Breast epithelium (tissue), 4 donors: Measurements from ENCODE around the gene CADPS2. TPM values are rescaled to one million over a fixed set of nuclear protein-coding genes. Genes with fewer than 3 reads are reported as not detected.

Experiments
- DNase-seq, 2 donors: peaks; one replicate each; pipeline ENCODE4 v3.0.0-alpha.2; 2019; ENCODE audit warnings: low spot score in 2 of 2
- H3K27ac ChIP-seq, 2 donors: fragments of 200-600 bp; sonication (generic) in 1 of 2; one replicate each; pipeline ENCODE4 v1.5.1; 2016 to 2019; ENCODE audit warnings: mild to moderate bottlenecking in 1 of 2
- H3K27me3 ChIP-seq, 2 donors: fragments of 200-600 bp; sonication (generic) in 1 of 2; one replicate each; pipeline versions ENCODE4 v1.5.1 to v1.6.0; 2017 to 2019; ENCODE audit warnings: control low read depth in 1 of 2, mild to moderate bottlenecking in 1 of 2
- H3K36me3 ChIP-seq: fragments of 200-600 bp; one replicate; pipeline ENCODE4 v1.5.1; 2019
- H3K4me1 ChIP-seq, 2 donors: fragments of 200-600 bp; sonication (generic); one replicate each; pipeline ENCODE4 v1.5.1; 2016 to 2019; ENCODE audit warnings: control low read depth in 1 of 2
- H3K4me3 ChIP-seq, 3 donors: fragments of 200-600 bp; sonication (generic); 1 replicate in 2 of 3; 2 replicates in 1 of 3; pipeline ENCODE4 v1.5.1; 2016 to 2019; ENCODE audit warnings: mild to moderate bottlenecking in 3 of 3, moderate library complexity in 2 of 3
- H3K9me3 ChIP-seq, 2 donors: fragments of 200-600 bp; sonication (generic) in 1 of 2; one replicate each; pipeline ENCODE4 v1.5.1; 2016 to 2019; ENCODE audit warnings: control low read depth in 1 of 2
- POLR2A ChIP-seq: fragments of 450-650 bp; IDR thresholded peaks from one replicate; pipeline ENCODE4 v1.6.1; 2016; ENCODE audit warnings: antibody characterized with exemption, mild to moderate bottlenecking, moderate library complexity
- POLR2AphosphoS5 ChIP-seq, 3 donors: sonication (generic); formaldehyde crosslinking; IDR thresholded peaks; one replicate each; pipeline ENCODE4 v1.6.1; 2017; ENCODE audit warnings: antibody characterized with exemption in 3 of 3
- intact Hi-C: fragments of 100-400 bp; cut with DNase I; formaldehyde crosslinking; loops from one replicate; pipeline ENCODE4 v1.15.1; 2023; ENCODE audit warnings: low total_unique reads
- total RNA-seq, 3 donors: library from RNA; depleted of rRNA; stranded (reverse); fragments of >200 nt; gene quantifications; one replicate each; pipeline ENCODE4 v1.1.0, GENCODE V29; 2016
- TF ChIP-seq, protein P1 (sequence below), 3 donors: fragments of 450-650 bp; IDR thresholded peaks; one replicate each; pipeline ENCODE4 v1.5.1; 2016 to 2017; ENCODE audit warnings: antibody characterized with exemption in 3 of 3, mild to moderate bottlenecking in 3 of 3, moderate library complexity in 3 of 3

CADPS2 gene
- total RNA-seq, 3 donors from 2014 or later, result 12.3 to 67.5 (median 66.5) TPM

DNA sequence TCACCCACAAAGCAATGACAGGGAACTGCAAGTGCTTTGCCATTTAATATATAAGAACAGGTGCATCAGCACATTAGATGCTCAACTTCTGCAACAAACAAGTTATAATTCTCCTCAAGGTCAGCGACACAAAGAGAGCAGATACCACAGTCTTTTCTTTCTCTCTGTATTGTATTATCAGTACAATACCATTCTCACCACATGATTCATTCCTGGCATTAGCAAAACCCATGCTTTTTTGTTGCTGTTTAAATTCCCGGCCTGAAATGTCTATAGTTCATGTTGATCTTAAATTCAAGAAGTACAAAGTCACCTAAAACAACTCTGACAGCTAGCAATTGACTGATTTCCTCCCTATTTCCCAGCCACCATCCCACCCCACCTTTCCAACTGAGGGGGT lies 469.9 kb downstream of the CADPS2 start:
- H3K36me3 ChIP-seq, result no peaks in the 10 kb centered on the region
- H3K9me3 ChIP-seq, result no peaks in the 10 kb centered on the region
- DNase-seq, result no peak
- intact Hi-C loops, result no loop called here
- H3K4me1 ChIP-seq, result no peaks in the 10 kb centered on the region
- H3K27me3 ChIP-seq, result no peaks in the 10 kb centered on the region
- TF ChIP-seq POLR2AphosphoS5 (IDR thresholded peaks at IDR 0.05) (no peak), POLR2A (no peak)
- TF ChIP-seq, protein P1, sequence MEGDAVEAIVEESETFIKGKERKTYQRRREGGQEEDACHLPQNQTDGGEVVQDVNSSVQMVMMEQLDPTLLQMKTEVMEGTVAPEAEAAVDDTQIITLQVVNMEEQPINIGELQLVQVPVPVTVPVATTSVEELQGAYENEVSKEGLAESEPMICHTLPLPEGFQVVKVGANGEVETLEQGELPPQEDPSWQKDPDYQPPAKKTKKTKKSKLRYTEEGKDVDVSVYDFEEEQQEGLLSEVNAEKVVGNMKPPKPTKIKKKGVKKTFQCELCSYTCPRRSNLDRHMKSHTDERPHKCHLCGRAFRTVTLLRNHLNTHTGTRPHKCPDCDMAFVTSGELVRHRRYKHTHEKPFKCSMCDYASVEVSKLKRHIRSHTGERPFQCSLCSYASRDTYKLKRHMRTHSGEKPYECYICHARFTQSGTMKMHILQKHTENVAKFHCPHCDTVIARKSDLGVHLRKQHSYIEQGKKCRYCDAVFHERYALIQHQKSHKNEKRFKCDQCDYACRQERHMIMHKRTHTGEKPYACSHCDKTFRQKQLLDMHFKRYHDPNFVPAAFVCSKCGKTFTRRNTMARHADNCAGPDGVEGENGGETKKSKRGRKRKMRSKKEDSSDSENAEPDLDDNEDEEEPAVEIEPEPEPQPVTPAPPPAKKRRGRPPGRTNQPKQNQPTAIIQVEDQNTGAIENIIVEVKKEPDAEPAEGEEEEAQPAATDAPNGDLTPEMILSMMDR (IDR thresholded peaks at IDR 0.05), result no peak
- no peak overlapping the region for H3K4me3 ChIP-seq
- no peak overlapping the region for H3K27ac ChIP-seq

DNA sequence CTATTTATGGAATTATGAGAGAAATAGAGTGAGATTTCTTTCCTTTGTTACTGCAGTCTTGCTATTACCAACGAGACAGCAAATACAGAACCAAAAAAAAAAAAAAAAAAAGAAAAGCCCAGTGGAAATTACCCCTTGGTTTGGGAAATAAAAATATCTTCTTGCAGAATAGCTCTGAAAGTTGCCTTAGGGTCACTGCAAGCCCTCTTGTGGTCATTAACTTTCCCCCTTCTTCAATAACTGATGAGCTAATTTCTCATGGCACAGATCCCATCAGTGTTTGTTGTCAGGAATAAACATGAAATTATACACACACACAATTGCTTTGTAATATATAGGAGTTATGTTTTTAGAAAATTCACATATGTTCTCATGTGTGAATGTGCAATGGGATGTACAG lies 470.8 kb downstream of the CADPS2 start:
- TF ChIP-seq POLR2AphosphoS5 (IDR thresholded peaks at IDR 0.05) (no peak), POLR2A (no peak)
- TF ChIP-seq, protein P1 (IDR thresholded peaks at IDR 0.05), result no peak
- Histone ChIP-seq H3K36me3 (no peaks in the 10 kb centered on the region), H3K27ac (no peak overlapping the region), H3K4me3 (no peak overlapping the region), H3K4me1 (no peaks in the 10 kb centered on the region), H3K27me3 (no peaks in the 10 kb centered on the region), H3K9me3 (no peaks in the 10 kb centered on the region)
- intact Hi-C loops, result no loop called here
- no peak for DNase-seq

DNA sequence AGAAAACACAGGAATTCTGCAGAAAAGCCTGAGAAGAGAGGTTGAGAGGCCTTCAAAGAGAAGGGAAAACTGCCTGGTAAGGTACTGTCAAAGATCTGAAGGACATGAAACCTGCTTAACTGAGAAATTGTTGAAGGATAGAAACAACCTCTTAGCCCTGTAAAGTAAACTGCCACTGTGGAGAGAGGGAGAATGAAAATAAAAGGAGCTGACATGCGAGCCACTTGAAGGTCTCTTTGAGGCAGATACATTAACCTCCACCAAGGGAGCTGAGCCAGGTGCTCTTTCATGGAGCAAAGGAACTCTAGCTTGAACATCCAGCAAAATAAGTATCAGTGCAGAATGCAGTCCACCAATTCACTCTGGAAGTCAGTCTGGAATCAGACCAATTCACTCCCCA lies 472.9 kb downstream of the CADPS2 start:
- TF ChIP-seq, protein P1 (IDR thresholded peaks at IDR 0.05), result no peak
- TF ChIP-seq POLR2A, result no peak
- no peak for TF ChIP-seq POLR2AphosphoS5 (IDR thresholded peaks at IDR 0.05)
- intact Hi-C loops, result no loop called here

DNA sequence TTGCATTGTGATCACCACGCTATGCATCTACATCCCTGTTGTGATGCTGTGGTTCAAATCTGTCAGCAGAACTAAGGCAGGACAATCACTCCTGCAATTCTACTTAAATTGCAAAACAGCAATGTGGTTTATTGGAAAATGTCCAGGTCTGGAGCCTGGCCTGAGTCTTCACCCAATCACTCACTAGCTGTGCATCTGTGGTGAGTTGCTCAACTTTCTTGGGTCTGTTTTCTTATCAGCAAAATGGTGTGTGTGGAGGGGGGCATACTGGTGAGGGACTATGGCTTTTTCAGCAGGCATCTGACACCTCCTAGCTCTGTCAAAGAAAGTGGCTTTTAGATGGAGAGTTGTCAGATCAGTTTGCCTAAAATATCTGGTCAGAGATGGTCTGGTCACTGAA lies 473.4 kb downstream of the CADPS2 start:
- DNase-seq, result no peak
- intact Hi-C loops, result no loop called here
- no peaks in the 10 kb centered on the region for H3K9me3 ChIP-seq
- H3K27me3 ChIP-seq, result no peaks in the 10 kb centered on the region
- TF ChIP-seq POLR2A (no peak), POLR2AphosphoS5 (IDR thresholded peaks at IDR 0.05) (no peak)
- TF ChIP-seq, protein P1 (IDR thresholded peaks at IDR 0.05), result no peak
- no peak overlapping the region for H3K4me3 ChIP-seq
- no peak overlapping the region for H3K27ac ChIP-seq
- no peaks in the 10 kb centered on the region for H3K36me3 ChIP-seq
- H3K4me1 ChIP-seq, result no peaks in the 10 kb centered on the region

More for the DNA sequence above, 472.9 kb downstream of the CADPS2 start:
- no peaks in the 10 kb centered on the region for H3K9me3 ChIP-seq
- H3K36me3 ChIP-seq, result no peaks in the 10 kb centered on the region
- no peak overlapping the region for H3K27ac ChIP-seq
- H3K27me3 ChIP-seq, result no peaks in the 10 kb centered on the region
- no peak overlapping the region for H3K4me3 ChIP-seq
- no peaks in the 10 kb centered on the region for H3K4me1 ChIP-seq
- no peak for DNase-seq

DNA sequence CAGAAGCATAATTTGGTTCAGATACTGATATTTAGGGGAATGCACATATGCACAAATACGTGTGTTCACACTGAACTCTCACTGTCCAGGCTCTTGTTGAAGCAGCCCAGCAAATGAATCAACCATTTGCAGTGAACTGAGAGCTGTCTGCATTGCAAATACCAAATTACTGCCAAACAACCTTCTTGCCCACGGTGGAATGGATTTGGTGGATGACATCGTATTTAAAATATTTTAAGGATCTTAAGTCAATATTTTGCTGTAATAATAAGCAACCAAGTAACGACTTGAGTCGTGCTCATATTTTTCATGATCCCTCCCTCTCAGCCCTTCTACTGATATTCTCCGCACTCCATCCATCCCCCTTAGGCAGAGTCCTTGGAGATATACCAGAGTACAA lies 473.8 kb downstream of the CADPS2 start:
- no peak for TF ChIP-seq POLR2AphosphoS5 (IDR thresholded peaks at IDR 0.05)
- TF ChIP-seq POLR2A, result no peak
- TF ChIP-seq, protein P1 (IDR thresholded peaks at IDR 0.05), result no peak
- DNase-seq, result no peak
- Histone ChIP-seq H3K9me3 (no peaks in the 10 kb centered on the region), H3K4me1 (no peaks in the 10 kb centered on the region), H3K36me3 (no peaks in the 10 kb centered on the region), H3K27me3 (no peaks in the 10 kb centered on the region), H3K27ac (no peak overlapping the region), H3K4me3 (no peak overlapping the region)
- intact Hi-C loops, result no loop called here
